NCI-H187 (cell line): ENCODE results near the gene HNRNPLL.
"Not testable (repeated sequence)": the region's sequence is repeated elsewhere in the genome, so short reads cannot be mapped to it uniquely, and the experiment has no call there.

ENCODE experiments used
- DNase-seq, 2 experiments: peaks; one replicate each; lab custom pipeline; 2025; lab: John Stamatoyannopoulos, UW

Gene HNRNPLL

GRCh38 chr2:38552259-38552658, 50.5 kb downstream of the HNRNPLL start:
- DNase-seq, result no peak

- DNase-seq, result no peak
These were observed 51.0 kb downstream of the HNRNPLL start for GRCh38 chr2:38551746-38552145.

GRCh38 chr2:38551171-38551570, 51.6 kb downstream of the HNRNPLL start:
- DNase-seq, result no peak

GRCh38 chr2:38549851-38550250, 52.9 kb downstream of the HNRNPLL start:
- DNase-seq, result no peak

GRCh38 chr2:38549071-38549704, 53.5 kb downstream of the HNRNPLL start:
- DNase-seq, result no peak

GRCh38 chr2:38547791-38548190, 54.9 kb downstream of the HNRNPLL start:
- DNase-seq, result no peak

- DNase-seq, result no peak
These were observed 56.1 kb downstream of the HNRNPLL start for GRCh38 chr2:38546585-38546984.

- no peak for DNase-seq
These were observed 56.7 kb downstream of the HNRNPLL start for GRCh38 chr2:38546064-38546463.

GRCh38 chr2:38542248-38542631, 60.5 kb downstream of the HNRNPLL start:
- not testable (repeated sequence) for DNase-seq

- DNase-seq, result no peak
These were observed 62.0 kb downstream of the HNRNPLL start for GRCh38 chr2:38540580-38541286.

GRCh38 chr2:38539086-38539485, 63.6 kb downstream of the HNRNPLL start:
- no peak for DNase-seq

- no peak for DNase-seq
These were observed 64.7 kb downstream of the HNRNPLL start for GRCh38 chr2:38537937-38538525.

GRCh38 chr2:38537296-38537695, 65.4 kb downstream of the HNRNPLL start:
- not testable (repeated sequence) for DNase-seq

GRCh38 chr2:38535744-38536506, 66.8 kb downstream of the HNRNPLL start:
- DNase-seq, result peak; percentile 40 to 43

GRCh38 chr2:38535404-38535743, 67.4 kb downstream of the HNRNPLL start:
- DNase-seq, result no peak

GRCh38 chr2:38534746-38535403, 67.9 kb downstream of the HNRNPLL start:
- no peak for DNase-seq

- DNase-seq, result no peak
These were observed 68.8 kb downstream of the HNRNPLL start for GRCh38 chr2:38533757-38534545.

GRCh38 chr2:38533180-38533579, 69.5 kb downstream of the HNRNPLL start:
- DNase-seq, result no peak

- DNase-seq, result no peak
These were observed 70.4 kb downstream of the HNRNPLL start for GRCh38 chr2:38532366-38532765.

GRCh38 chr2:38529208-38529607, 73.5 kb downstream of the HNRNPLL start:
- no peak for DNase-seq

- no peak for DNase-seq
These were observed 74.2 kb downstream of the HNRNPLL start for GRCh38 chr2:38528534-38528933.
